Measurements from ENCODE around the gene FILIP1. TPM values are rescaled to one million over a fixed set of nuclear protein-coding genes. Genes with fewer than 3 reads are reported as not detected.

FILIP1 gene
- total and polyA plus RNA-seq, 2 of the 4 experiments (the other 2 are of a cell fraction), result under 0.01 to 0.03 TPM

DNA sequence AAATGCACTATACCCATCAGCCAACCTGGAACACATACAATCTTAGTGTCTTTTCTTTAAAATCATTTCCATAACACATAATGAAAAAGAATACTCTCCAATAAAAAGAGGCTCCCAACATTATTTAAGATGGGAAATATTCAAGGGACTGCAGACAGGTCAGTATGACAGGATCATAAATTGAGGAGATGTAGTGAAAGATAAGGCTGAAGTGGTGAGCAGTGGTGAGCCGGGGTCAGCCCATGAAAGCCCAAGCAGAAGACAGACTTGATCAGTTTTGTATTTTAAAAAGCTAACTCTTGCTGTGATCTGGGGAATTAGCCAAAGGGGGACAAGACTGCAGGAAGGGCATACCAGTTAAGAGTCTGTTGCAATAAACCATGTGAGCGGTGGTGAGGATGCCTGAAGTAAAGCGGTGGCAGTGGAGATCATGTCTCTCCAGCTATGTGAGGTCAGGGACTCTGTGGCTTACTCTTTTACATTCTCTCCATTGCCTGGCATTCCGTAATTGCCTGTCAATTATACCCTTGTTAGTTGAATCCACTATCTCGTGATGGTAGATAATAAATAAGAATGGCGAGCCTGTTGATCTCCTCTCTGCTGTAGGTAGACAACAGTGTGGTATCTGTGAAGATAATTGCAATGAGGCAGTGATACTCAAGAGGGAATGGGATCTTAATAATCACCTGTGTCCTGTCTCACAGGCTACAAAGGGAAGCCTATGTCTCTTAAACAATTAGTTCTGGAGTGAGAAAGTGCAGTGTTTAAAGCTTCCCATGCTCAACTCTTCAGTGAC, 97.4 kb downstream of the FILIP1 start:
- dilution Hi-C loops (cut with HindIII; ENCODE audit: low sequenced_read_pairs, unreplicated experiment), result no loop called here
- no peak overlapping the region for H2BK120ac ChIP-seq (ENCODE audit: low read depth, low read length)
- TF ChIP-seq SMC3 (IDR thresholded peaks at IDR 0.05; ENCODE audit: low read depth, low read length), result no peak
- TF ChIP-seq, protein P1, sequence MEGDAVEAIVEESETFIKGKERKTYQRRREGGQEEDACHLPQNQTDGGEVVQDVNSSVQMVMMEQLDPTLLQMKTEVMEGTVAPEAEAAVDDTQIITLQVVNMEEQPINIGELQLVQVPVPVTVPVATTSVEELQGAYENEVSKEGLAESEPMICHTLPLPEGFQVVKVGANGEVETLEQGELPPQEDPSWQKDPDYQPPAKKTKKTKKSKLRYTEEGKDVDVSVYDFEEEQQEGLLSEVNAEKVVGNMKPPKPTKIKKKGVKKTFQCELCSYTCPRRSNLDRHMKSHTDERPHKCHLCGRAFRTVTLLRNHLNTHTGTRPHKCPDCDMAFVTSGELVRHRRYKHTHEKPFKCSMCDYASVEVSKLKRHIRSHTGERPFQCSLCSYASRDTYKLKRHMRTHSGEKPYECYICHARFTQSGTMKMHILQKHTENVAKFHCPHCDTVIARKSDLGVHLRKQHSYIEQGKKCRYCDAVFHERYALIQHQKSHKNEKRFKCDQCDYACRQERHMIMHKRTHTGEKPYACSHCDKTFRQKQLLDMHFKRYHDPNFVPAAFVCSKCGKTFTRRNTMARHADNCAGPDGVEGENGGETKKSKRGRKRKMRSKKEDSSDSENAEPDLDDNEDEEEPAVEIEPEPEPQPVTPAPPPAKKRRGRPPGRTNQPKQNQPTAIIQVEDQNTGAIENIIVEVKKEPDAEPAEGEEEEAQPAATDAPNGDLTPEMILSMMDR (conservative IDR thresholded peaks at IDR 0.05; ENCODE audit: low read depth, low read length), result no peak
- no peak for TF ChIP-seq MAZ (IDR thresholded peaks at IDR 0.05; ENCODE audit: borderline replicate concordance, low read depth, low read length)
- TF ChIP-seq POLR2A (IDR thresholded peaks at IDR 0.05; ENCODE audit: low read depth, low read length), result no peak
- TF ChIP-seq CEBPB (IDR thresholded peaks at IDR 0.05; ENCODE audit: low read depth, low read length), result no peak
- no peak for TF ChIP-seq FOS (IDR thresholded peaks at IDR 0.05; ENCODE audit: low read depth, low read length)
- no peak for TF ChIP-seq RFX5 (IDR thresholded peaks at IDR 0.05; ENCODE audit: low read depth, low read length)
- TF ChIP-seq, protein P2, sequence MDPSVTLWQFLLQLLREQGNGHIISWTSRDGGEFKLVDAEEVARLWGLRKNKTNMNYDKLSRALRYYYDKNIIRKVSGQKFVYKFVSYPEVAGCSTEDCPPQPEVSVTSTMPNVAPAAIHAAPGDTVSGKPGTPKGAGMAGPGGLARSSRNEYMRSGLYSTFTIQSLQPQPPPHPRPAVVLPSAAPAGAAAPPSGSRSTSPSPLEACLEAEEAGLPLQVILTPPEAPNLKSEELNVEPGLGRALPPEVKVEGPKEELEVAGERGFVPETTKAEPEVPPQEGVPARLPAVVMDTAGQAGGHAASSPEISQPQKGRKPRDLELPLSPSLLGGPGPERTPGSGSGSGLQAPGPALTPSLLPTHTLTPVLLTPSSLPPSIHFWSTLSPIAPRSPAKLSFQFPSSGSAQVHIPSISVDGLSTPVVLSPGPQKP (IDR thresholded peaks at IDR 0.05; ENCODE audit: borderline replicate concordance, low read depth, low read length), result no peak
- no peak for TF ChIP-seq RAD21 (IDR thresholded peaks at IDR 0.05; ENCODE audit: low read length)
- TF ChIP-seq NFE2L2 (IDR thresholded peaks at IDR 0.05; ENCODE audit: low read depth, low read length), result no peak
- no peak for TF ChIP-seq MXI1 (IDR thresholded peaks at IDR 0.05; ENCODE audit: borderline replicate concordance, low read depth, low read length)
- TF ChIP-seq CHD1 (IDR thresholded peaks at IDR 0.05; ENCODE audit: low read depth, low read length), result no peak
- no peak for TF ChIP-seq BHLHE40 (IDR thresholded peaks at IDR 0.05; ENCODE audit: low read depth, low read length)
- TF ChIP-seq RCOR1 (IDR thresholded peaks at IDR 0.05; ENCODE audit: insufficient replicate concordance, low read length), result no peak
- TF ChIP-seq MAFK (IDR thresholded peaks at IDR 0.05; ENCODE audit: low read depth, low read length), result no peak

More for the DNA sequence above, 97.4 kb downstream of the FILIP1 start:
- no peaks in the 10 kb centered on the region for H4K20me1 ChIP-seq (ENCODE audit: insufficient read depth, low read length)
- no peak overlapping the region for H4K8ac ChIP-seq (ENCODE audit: low read depth in 2 of 2, low read length in 2 of 2)
- peak overlapping the region; percentile 33; the same call in 1 of the 2 replicates for H2BK20ac ChIP-seq (ENCODE audit: low read depth, low read length)
- DNase-seq (no peak), ATAC-seq (ENCODE audit: low read depth) (no peak)
- no peak overlapping the region for H4K5ac ChIP-seq (ENCODE audit: low read depth, low read length)
- H2BK5ac ChIP-seq (ENCODE audit: low read depth, low read length, poor library complexity, severe bottlenecking), result no peak overlapping the region
- H2AK9ac ChIP-seq (replicated peaks; ENCODE audit: low read depth, low read length, poor library complexity), result no peak overlapping the region
- no peak overlapping the region for H3K27ac ChIP-seq (ENCODE audit: insufficient read depth, low read length)
- H3K18ac ChIP-seq (ENCODE audit: low read depth, low read length), result no peak overlapping the region; the same call in 1 of the 2 replicates
- no peak overlapping the region; the same call in 2 of the 3 replicates for H2BK15ac ChIP-seq (ENCODE audit: low read depth, low read length)
- H2AFZ ChIP-seq (replicated peaks; ENCODE audit: low read length, poor library complexity), result no peak overlapping the region
- H3K56ac ChIP-seq (ENCODE audit: extremely low read depth, insufficient read depth, low read length), result no peak overlapping the region
- no peak overlapping the region for H3K23ac ChIP-seq (ENCODE audit: low read depth, low read length)
- CTCF ChIA-PET, result no interaction called here
- intact Hi-C loops (cut with micrococcal nuclease), result loop anchor here (5.0 kb wide), 1 partner anchor 89 kb away; no protein-coding TSS in a partner anchor
- no peak overlapping the region for H4K91ac ChIP-seq (ENCODE audit: insufficient read depth, low read depth, low read length)
- POLR2A ChIA-PET (ENCODE audit: unreplicated experiment), result no interaction called here
- H3K4me3 ChIP-seq (ENCODE audit: insufficient read depth, low read depth, low read length), result no peak overlapping the region
- no peaks in the 10 kb centered on the region; the same call in 1 of the 2 replicates for H3K27me3 ChIP-seq (ENCODE audit: control insufficient read depth, insufficient read depth, low read length)
- no TSS peak for BruUV-seq (replicated peaks)
- whole genome bisulfite sequencing, 2 experiments (ENCODE audit: extremely low coverage in 2 of 2, insufficient read length in 1 of 2), result 100% methylated on average over 2 of the region's 6 CpGs; no CpG with 5 or more reads in 1 of the 2 experiments
- peaks cover 2% of the 10 kb centered on the region for H3K4me1 ChIP-seq (ENCODE audit: control insufficient read depth, insufficient read depth, low read length)
- H3K79me1 ChIP-seq (ENCODE audit: low read depth in 1 of 2, low read length in 2 of 2), result no peaks in the 10 kb centered on the region
- H3K9me1 ChIP-seq (ENCODE audit: insufficient read depth, low read length), result peaks cover 5% of the 10 kb centered on the region; the same call in 1 of the 2 replicates
- H3K4ac ChIP-seq (ENCODE audit: low read depth, low read length), result no peak overlapping the region; the same call in 1 of the 2 replicates
- H3K4me2 ChIP-seq (ENCODE audit: low read depth, low read length), result no peak overlapping the region
- H3K36me3 ChIP-seq (ENCODE audit: control insufficient read depth, insufficient read depth, low read length), result no peaks in the 10 kb centered on the region
- H3K9me3 ChIP-seq (ENCODE audit: control insufficient read depth, insufficient read depth, low read length), result no peaks in the 10 kb centered on the region
- H2AK5ac ChIP-seq (ENCODE audit: low read depth, low read length), result no peak overlapping the region
- in situ Hi-C loops (cut with MboI; ENCODE audit: low sequenced_read_pairs), result no loop called here
- H3K14ac ChIP-seq (replicated peaks; ENCODE audit: low read depth, low read length), result no peak overlapping the region
- H3K9ac ChIP-seq (ENCODE audit: low read depth, low read length), result no peak overlapping the region

All from IMR-90 (cell line).